Body of pancreas (tissue), 4 donors: ENCODE results near the gene OGFOD2.

Experiments used
- CTCF ChIP-seq, 7 experiments: fragments of 450-650 bp in 4 of 7; fragments of 200-600 bp in 3 of 7; sonication (generic) in 3 of 7; IDR thresholded peaks; one replicate each; pipeline ENCODE4 v1.5.1; 2016 to 2019; ENCODE audit warnings: antibody characterized with exemption in 7 of 7
- POLR2A ChIP-seq, 3 donors: fragments of 450-650 bp; IDR thresholded peaks; one replicate each; pipeline ENCODE4 v1.6.1; 2016; ENCODE audit warnings: antibody characterized with exemption in 3 of 3, mild to moderate bottlenecking in 2 of 3

- no peak for TF ChIP-seq POLR2A (IDR thresholded peaks at IDR 0.05)
- TF ChIP-seq CTCF (IDR thresholded peaks at IDR 0.05), result no peak
Measured at GRCh38 chr12:123005081-123005626, 30.1 kb downstream of the OGFOD2 start.
